Natural killer cell treated with Interleukin-12 subunit alpha and Interleukin-12 subunit beta and Interleukin-15 and Interleukin-18, amount 100 ng/mL, for 72 hours (primary cell): Measurements from ENCODE around the gene NR2C2AP. TPM values are rescaled to one million over a fixed set of nuclear protein-coding genes. Genes with fewer than 3 reads are reported as not detected.

Experiments used
- ATAC-seq, 2 donors: fragments of 150-1000 bp; cut with Tn5 transposase in 1 of 2; sonication (Bioruptor Pico), chemical (Tn5 transposase) in 1 of 2; 2 replicates each; pipeline ENCODE4 v1.10.0; 2021
- DNase-seq: peaks from one replicate; pipeline ENCODE4 v3.0.0; 2022; ENCODE audit warnings: low spot score
- H3K27ac Mint-ChIP-seq, 2 donors: 1 replicate in 1 of 2; 2 replicates in 1 of 2; pipeline ENCODE4 v1.8.0; 2022; ENCODE audit warnings: mixed read lengths in 2 of 2, mild to moderate bottlenecking in 1 of 2, moderate library complexity in 1 of 2
- H3K27me3 Mint-ChIP-seq, 2 donors: 1 replicate in 1 of 2; 2 replicates in 1 of 2; pipeline ENCODE4 v1.8.0; 2022; ENCODE audit warnings: mixed read lengths in 2 of 2
- H3K36me3 Mint-ChIP-seq: one replicate; pipeline ENCODE4 v1.8.0; 2022; ENCODE audit warnings: mixed read lengths
- H3K4me1 Mint-ChIP-seq, 2 donors: 1 replicate in 1 of 2; 2 replicates in 1 of 2; pipeline ENCODE4 v1.8.0; 2022; ENCODE audit warnings: low read depth in 2 of 2, mixed read lengths in 2 of 2, mild to moderate bottlenecking in 1 of 2
- H3K4me3 Mint-ChIP-seq: one replicate; pipeline ENCODE4 v1.8.0; 2022; ENCODE audit warnings: mixed read lengths
- H3K9me3 Mint-ChIP-seq: 2 replicates; pipeline ENCODE4 v1.8.0; 2022; ENCODE audit warnings: mixed read lengths
- total RNA-seq, 2 donors: library from RNA; stranded (reverse); gene quantifications; one replicate each; pipeline ENCODE4 v1.2.3, GENCODE V29; 2022

The NR2C2AP gene
- total RNA-seq, 2 donors from 2014 or later = 34.0 to 71.0 TPM

DNA sequence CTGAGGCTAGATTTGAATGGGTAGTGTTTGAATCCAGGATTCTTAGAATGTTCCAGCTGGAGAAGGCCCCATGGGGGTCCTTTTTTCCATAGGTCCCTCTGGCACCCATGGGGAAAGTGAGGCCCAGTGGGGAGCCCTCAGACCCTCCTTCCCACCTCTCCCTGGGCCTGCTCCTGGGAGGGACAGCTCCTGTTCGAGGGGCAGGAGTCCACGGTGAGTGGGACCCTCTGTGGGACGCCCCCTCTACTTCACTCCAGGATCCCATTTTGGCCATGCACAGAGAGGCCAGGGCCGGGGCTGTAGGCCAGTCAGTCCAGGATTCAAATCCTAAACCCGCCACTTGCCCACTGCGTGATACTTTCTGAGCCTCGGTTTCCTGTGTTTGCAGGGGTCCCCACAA lies 40.7 kb downstream of the NR2C2AP start:
- H3K27me3 Mint-ChIP-seq = no peaks in the 10 kb centered on the region
- no peaks in the 10 kb centered on the region for H3K9me3 Mint-ChIP-seq
- no peak overlapping the region for H3K4me3 Mint-ChIP-seq
- H3K27ac Mint-ChIP-seq = no peak overlapping the region
- H3K4me1 Mint-ChIP-seq = peaks cover 3 to 6% of the 10 kb centered on the region in 2 donors
- DNase-seq = no peak
- no peaks in the 10 kb centered on the region for H3K36me3 Mint-ChIP-seq
- no peak for ATAC-seq

- DNase-seq (no peak), ATAC-seq (no peak)
- Mint-ChIP-seq H3K4me1 (peaks cover 3 to 6% of the 10 kb centered on the region in 2 donors), H3K27me3 (no peaks in the 10 kb centered on the region), H3K4me3 (no peak overlapping the region), H3K9me3 (no peaks in the 10 kb centered on the region), H3K27ac (no peak overlapping the region), H3K36me3 (no peaks in the 10 kb centered on the region)
Observed at GRCh38 chr19:19160461-19161035, 42.7 kb downstream of the NR2C2AP start.

- Mint-ChIP-seq H3K4me3 (no peak overlapping the region), H3K9me3 (no peaks in the 10 kb centered on the region), H3K36me3 (no peaks in the 10 kb centered on the region), H3K4me1 (peaks cover 3 to 6% of the 10 kb centered on the region in 2 donors), H3K27me3 (no peaks in the 10 kb centered on the region), H3K27ac (no peak overlapping the region)
- DNase-seq (no peak), ATAC-seq (no peak)
Observed at GRCh38 chr19:19159534-19159933, 43.7 kb downstream of the NR2C2AP start.

DNA sequence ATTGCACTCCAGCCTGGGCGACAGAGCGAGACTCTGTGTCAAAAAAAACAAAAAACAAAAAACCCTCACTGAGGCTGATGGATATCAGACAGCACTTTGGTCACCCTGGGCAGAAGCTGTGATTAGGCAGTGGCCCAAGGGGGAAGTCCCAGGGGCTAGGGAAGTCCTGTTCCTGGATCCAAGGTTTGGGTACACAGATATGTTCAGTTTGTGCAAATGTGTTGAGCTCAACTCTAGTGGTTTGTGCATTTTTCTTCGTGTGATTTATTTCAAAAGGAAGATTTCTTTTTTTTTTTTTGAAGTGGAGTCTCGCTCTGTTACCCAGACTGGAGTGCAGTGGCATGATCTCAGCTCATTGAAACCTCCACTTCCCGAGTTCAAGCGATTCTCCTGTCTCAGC lies 45.4 kb downstream of the NR2C2AP start:
- H3K4me1 Mint-ChIP-seq = peaks cover 3 to 6% of the 10 kb centered on the region in 2 donors
- H3K4me3 Mint-ChIP-seq = no peak overlapping the region
- no peaks in the 10 kb centered on the region for H3K36me3 Mint-ChIP-seq
- no peak overlapping the region for H3K27ac Mint-ChIP-seq
- ATAC-seq (no peak), DNase-seq (no peak)
- no peaks in the 10 kb centered on the region for H3K27me3 Mint-ChIP-seq
- H3K9me3 Mint-ChIP-seq = no peaks in the 10 kb centered on the region

DNA sequence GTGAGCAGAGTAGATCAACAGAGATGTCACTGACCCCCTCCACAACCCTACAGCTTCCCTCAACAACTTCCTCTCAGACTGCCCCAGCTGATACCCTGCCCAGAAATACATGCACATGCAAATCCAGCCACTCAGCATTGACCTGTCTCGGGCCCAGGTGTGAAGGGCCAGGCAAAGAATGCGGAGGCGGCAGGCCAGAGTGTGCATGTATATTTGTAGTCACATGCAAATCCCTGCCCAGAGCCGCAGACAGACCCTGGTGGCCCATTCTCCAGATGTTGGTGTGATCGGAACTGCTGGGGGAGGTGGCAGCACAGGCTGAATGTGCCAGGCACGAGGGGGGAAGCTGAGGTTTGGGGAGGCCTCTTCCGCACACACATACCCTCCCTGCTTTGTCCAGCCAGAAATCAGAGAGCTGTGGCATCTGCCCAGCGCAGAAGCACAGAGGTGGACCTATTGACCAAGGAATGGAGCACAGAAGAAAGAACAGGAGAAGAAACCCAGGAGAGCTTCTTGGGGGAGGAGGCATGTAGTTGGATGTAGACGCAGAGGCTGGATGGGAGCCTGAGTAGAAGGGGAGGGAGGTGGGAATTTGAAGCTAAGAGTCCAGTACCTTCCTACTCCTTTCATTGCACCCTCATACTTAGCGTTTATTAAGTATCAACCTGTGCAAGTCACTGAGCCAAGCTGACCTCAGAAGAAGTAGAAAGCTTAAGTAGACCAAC lies 47.6 kb downstream of the NR2C2AP start:
- ATAC-seq = no peak
- Mint-ChIP-seq H3K9me3 (no peaks in the 10 kb centered on the region), H3K36me3 (no peaks in the 10 kb centered on the region), H3K27ac (no peak overlapping the region), H3K4me3 (no peak overlapping the region), H3K4me1 (no peaks in the 10 kb centered on the region), H3K27me3 (no peaks in the 10 kb centered on the region)
- DNase-seq = no peak

GRCh38 chr19:19154768-19155494 lies 48.3 kb downstream of the NR2C2AP start:
- Mint-ChIP-seq H3K27ac (no peak overlapping the region), H3K4me3 (no peak overlapping the region)
- peak in 1 of 2 donors; percentile 9 for ATAC-seq

GRCh38 chr19:19152668-19153384 lies 50.4 kb downstream of the NR2C2AP start:
- H3K4me3 Mint-ChIP-seq = no peak overlapping the region
- no peak overlapping the region for H3K27ac Mint-ChIP-seq

More at GRCh38 chr19:19154768-19155494, 48.3 kb downstream of the NR2C2AP start:
- no peaks in the 10 kb centered on the region for H3K27me3 Mint-ChIP-seq
- H3K9me3 Mint-ChIP-seq = no peaks in the 10 kb centered on the region
- no peaks in the 10 kb centered on the region for H3K4me1 Mint-ChIP-seq
- no peaks in the 10 kb centered on the region for H3K36me3 Mint-ChIP-seq
- DNase-seq = no peak

DNA sequence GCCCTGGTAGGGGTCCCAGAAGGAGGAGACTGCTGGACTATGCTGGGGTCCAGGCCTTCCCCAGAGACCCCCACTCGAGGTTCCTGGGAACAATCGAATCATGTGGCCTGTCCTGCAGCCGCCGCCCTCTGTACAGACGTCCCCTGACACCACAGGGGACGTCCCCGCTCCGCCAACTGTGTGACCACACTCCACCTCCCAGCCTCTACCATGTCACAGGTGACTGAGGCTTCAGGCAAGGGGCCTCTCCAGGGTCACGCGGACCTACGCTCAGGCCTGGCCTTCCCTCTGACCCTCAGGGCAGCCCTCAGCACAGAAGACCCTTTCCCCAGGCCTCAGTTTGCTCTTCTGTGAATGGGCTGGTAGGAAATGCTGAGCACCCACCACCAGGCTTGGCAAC lies 51.8 kb downstream of the NR2C2AP start:
- Mint-ChIP-seq H3K27ac (no peak overlapping the region), H3K27me3 (no peaks in the 10 kb centered on the region), H3K9me3 (no peaks in the 10 kb centered on the region), H3K4me3 (no peak overlapping the region), H3K36me3 (no peaks in the 10 kb centered on the region), H3K4me1 (no peaks in the 10 kb centered on the region)
- ATAC-seq = peak in 1 of 2 donors; percentile 41
- DNase-seq = no peak

More at GRCh38 chr19:19152668-19153384, 50.4 kb downstream of the NR2C2AP start:
- ATAC-seq = no peak
- Mint-ChIP-seq H3K9me3 (no peaks in the 10 kb centered on the region), H3K27me3 (no peaks in the 10 kb centered on the region), H3K4me1 (no peaks in the 10 kb centered on the region), H3K36me3 (no peaks in the 10 kb centered on the region)
- no peak for DNase-seq

Other genes starting within 250 kb of the NR2C2AP start
- 100 to 1,000 TPM; 102 to 196 TPM for gene SUGP2, start 169.9 kb downstream of the NR2C2AP start, total RNA-seq
- gene ARMC6, start 169.8 kb downstream of the NR2C2AP start, total RNA-seq = 10 to 100 TPM; 22.3 to 43.9 TPM
- gene SLC25A42, start 139.4 kb downstream of the NR2C2AP start, total RNA-seq = 10 to 100 TPM; 18.3 to 22.8 TPM
- 10 to 100 TPM; 22.0 to 38.1 TPM for gene TMEM161A, start 64.9 kb downstream of the NR2C2AP start, total RNA-seq
- gene MEF2B, start 33.2 kb downstream of the NR2C2AP start, total RNA-seq = 1 to 10 TPM; 2.4 to 5.9 TPM
- gene BORCS8, start 11.3 kb downstream of the NR2C2AP start, total RNA-seq = 10 to 100 TPM; 47.2 to 64.5 TPM
- gene RFXANK, start 11.2 kb downstream of the NR2C2AP start, total RNA-seq = 100 to 1,000 TPM in 1 of 2 donors, 10 to 100 TPM in 1; 45.2 to 107 TPM
- gene NCAN, start 8.5 kb upstream of the NR2C2AP start, total RNA-seq = not detected
- gene TM6SF2, start 69.9 kb upstream of the NR2C2AP start, total RNA-seq = under 1 TPM in 1 of 2 donors, not detected in 1; 0.14 TPM
- gene SUGP1, start 117.1 kb upstream of the NR2C2AP start, total RNA-seq = 10 to 100 TPM; 61.1 to 69.6 TPM
- gene MAU2, start 117.4 kb upstream of the NR2C2AP start, total RNA-seq = 100 to 1,000 TPM in 1 of 2 donors, 10 to 100 TPM in 1; 83.7 to 122 TPM
- gene GATAD2A, start 202.3 kb upstream of the NR2C2AP start, total RNA-seq = 100 to 1,000 TPM; 171 to 224 TPM